ENCODE data around the gene TBK1. TPM values are rescaled to one million over a fixed set of nuclear protein-coding genes. Genes with fewer than 3 reads are reported as not detected.

TBK1 gene
- total and polyA plus RNA-seq, 9 of the 15 experiments (the other 6 are each of a cell fraction or from before 2014, with no cell fraction given) = 20.4 to 42.0 (median 27.8) TPM

DNA sequence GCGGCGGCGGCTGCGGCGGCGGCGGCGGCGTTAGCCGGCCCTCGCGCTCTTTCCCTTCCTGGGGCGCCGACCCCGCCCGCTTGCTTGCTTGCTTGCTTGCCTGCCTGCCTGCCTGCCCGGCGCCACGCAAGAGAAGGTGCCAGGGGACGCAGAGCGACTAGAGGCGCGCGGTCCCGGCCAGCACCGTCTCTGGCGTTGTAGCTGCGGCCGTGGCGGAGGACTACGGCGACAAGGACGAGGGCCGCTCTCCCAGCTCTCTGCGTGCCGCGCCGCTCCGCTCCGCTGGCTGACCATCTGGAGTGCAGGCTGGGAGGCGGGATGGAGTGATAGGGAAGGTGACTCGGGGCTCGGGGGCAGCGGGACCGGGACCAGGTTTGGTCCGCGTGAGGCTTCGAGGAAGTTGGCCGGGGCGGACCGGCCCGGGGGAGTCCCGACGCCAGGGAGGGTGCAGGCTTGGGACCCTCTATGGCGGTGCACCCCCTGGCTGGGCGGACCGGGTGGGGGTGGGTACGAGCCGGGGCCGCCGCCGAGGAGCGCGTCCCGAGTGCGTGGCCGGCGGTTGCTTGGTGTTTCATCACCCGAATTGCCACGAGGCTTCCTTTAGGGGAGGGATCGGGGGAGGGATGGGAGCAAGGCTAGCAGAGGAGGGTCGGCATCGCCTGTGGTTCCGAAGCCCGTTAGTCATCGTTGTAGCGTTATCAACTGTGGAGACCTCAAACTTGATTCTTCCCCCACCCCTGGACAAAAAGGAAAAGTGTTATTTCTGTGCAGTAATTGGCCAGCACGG lies 47.3 kb upstream of the TBK1 start (continued):
- TF ChIP-seq, protein P1, sequence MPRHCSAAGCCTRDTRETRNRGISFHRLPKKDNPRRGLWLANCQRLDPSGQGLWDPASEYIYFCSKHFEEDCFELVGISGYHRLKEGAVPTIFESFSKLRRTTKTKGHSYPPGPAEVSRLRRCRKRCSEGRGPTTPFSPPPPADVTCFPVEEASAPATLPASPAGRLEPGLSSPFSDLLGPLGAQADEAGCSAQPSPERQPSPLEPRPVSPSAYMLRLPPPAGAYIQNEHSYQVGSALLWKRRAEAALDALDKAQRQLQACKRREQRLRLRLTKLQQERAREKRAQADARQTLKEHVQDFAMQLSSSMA (CRISPR knock-in tag; IDR thresholded peaks at IDR 0.05) = 0 out of 2 replicates have a peak, but pooled peaks have one; percentile 71
- TF ChIP-seq FOXA3 (CRISPR knock-in tag; conservative IDR thresholded peaks at IDR 0.05 in 1 of 2, IDR thresholded peaks at IDR 0.05 in 1 of 2) (peak in 1 of 2 experiments; percentile 34; a peak in 1 of 4 replicates), JUN (IDR thresholded peaks at IDR 0.05; ENCODE audit: borderline replicate concordance, low read depth, low read length) (peak; percentile 79; the same call in 1 of the 2 replicates), JUN (CRISPR knock-in tag; IDR thresholded peaks at IDR 0.05; ENCODE audit: borderline replicate concordance) (no peak), ZNF436 (CRISPR knock-in tag; IDR thresholded peaks at IDR 0.05) (no peak), TARDBP (IDR thresholded peaks at IDR 0.05) (no peak), ZEB2 (IDR thresholded peaks at IDR 0.05) (no peak), TEAD2 (tag; IDR thresholded peaks at IDR 0.05) (no peak), ZNF239 (CRISPR knock-in tag; IDR thresholded peaks at IDR 0.05) (no peak), HDGF (IDR thresholded peaks at IDR 0.05) (no peak), GABPA (tag; conservative IDR thresholded peaks at IDR 0.05; ENCODE audit: low read depth) (peak; percentile 84), IFI16 (CRISPR knock-in tag; IDR thresholded peaks at IDR 0.05) (no peak), HNRNPUL1 (IDR thresholded peaks at IDR 0.05; ENCODE audit: low read length) (no peak), TCF7 (IDR thresholded peaks at IDR 0.05; ENCODE audit: borderline replicate concordance) (no peak)
- TF ChIP-seq, protein P2, sequence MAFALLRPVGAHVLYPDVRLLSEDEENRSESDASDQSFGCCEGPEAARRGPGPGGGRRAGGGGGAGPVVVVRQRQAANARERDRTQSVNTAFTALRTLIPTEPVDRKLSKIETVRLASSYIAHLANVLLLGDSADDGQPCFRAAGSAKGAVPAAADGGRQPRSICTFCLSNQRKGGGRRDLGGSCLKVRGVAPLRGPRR (CRISPR knock-in tag; IDR thresholded peaks at IDR 0.05) = no peak
- TF ChIP-seq, protein P3, sequence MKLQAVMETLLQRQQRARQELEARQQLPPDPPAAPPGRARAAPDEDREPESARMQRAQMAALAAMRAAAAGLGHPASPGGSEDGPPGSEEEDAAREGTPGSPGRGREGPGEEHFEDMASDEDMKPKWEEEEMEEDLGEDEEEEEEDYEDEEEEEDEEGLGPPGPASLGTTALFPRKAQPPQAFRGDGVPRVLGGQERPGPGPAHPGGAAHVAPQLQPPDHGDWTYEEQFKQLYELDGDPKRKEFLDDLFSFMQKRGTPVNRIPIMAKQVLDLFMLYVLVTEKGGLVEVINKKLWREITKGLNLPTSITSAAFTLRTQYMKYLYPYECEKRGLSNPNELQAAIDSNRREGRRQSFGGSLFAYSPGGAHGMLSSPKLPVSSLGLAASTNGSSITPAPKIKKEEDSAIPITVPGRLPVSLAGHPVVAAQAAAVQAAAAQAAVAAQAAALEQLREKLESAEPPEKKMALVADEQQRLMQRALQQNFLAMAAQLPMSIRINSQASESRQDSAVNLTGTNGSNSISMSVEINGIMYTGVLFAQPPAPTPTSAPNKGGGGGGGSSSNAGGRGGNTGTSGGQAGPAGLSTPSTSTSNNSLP (IDR thresholded peaks at IDR 0.05; ENCODE audit: borderline replicate concordance, low read depth, low read length) = no peak
- TF ChIP-seq, protein P4, sequence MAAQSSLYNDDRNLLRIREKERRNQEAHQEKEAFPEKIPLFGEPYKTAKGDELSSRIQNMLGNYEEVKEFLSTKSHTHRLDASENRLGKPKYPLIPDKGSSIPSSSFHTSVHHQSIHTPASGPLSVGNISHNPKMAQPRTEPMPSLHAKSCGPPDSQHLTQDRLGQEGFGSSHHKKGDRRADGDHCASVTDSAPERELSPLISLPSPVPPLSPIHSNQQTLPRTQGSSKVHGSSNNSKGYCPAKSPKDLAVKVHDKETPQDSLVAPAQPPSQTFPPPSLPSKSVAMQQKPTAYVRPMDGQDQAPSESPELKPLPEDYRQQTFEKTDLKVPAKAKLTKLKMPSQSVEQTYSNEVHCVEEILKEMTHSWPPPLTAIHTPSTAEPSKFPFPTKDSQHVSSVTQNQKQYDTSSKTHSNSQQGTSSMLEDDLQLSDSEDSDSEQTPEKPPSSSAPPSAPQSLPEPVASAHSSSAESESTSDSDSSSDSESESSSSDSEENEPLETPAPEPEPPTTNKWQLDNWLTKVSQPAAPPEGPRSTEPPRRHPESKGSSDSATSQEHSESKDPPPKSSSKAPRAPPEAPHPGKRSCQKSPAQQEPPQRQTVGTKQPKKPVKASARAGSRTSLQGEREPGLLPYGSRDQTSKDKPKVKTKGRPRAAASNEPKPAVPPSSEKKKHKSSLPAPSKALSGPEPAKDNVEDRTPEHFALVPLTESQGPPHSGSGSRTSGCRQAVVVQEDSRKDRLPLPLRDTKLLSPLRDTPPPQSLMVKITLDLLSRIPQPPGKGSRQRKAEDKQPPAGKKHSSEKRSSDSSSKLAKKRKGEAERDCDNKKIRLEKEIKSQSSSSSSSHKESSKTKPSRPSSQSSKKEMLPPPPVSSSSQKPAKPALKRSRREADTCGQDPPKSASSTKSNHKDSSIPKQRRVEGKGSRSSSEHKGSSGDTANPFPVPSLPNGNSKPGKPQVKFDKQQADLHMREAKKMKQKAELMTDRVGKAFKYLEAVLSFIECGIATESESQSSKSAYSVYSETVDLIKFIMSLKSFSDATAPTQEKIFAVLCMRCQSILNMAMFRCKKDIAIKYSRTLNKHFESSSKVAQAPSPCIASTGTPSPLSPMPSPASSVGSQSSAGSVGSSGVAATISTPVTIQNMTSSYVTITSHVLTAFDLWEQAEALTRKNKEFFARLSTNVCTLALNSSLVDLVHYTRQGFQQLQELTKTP (IDR thresholded peaks at IDR 0.05; ENCODE audit: low read depth in 1 of 2, partially characterized antibody in 2 of 2) = no peak
- TF ChIP-seq, protein P5, sequence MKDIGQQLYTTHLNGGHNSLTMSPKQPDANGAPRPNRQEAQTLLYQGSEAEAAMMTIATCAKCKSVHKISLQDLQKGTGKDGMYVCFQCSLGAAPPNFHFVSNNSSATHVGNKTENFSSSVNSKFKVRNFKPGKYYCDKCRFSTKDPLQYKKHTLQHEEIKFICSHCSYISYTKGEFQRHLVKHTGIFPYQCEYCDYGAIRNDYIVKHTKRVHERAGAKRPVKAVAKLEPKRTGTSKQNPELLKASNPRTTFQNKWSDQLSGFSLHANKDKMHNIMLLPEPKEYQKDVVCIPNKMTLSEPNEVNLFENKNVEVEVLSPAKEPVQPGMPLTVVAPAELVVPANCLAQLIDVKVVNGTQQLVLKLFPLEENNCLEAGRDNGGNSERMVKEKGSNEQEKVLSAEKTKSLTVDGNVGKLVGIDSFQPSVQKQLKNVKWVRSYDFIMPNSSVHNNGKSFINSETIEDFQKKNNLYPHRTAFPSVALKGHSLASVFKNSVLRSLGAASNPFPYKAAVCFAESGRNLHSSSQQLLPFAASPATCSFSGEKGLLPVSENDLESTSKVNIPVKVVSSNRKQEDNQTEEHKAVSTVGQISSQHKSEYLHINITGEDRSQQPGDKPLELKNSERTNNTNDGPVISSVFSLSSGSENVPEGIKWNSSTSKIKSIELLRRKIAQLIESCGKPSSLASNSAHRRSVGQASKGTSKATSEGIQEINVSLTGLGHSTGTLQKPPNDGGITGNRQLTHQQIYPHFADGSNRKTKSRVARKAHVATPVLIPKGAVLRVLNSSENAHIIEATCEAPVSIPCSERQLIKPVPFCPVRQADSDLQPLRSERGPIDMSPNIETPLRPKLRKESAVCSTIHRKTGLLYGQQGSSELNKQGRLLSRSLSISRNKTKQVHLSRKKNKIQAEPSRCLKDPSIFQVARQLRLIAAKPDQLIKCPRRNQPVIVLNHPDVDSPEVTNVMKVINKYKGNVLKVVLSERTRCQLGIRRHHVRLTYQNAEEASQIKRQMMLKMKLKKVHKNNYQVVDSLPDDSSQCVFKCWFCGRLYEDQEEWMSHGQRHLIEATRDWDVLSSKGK (CRISPR knock-in tag; IDR thresholded peaks at IDR 0.05) = no peak
